GM12873 (cell line): ENCODE results near the gene PKM.

Source experiments
- CTCF ChIP-seq: IDR thresholded peaks from 2 replicates; pipeline ENCODE4 v1.5.1; 2012; ENCODE audit warnings: low read depth, mild to moderate bottlenecking, moderate library complexity, low read length, control low read depth; ENCODE audit not compliant: insufficient read depth; ENCODE audit errors: missing control alignments

The PKM gene

GRCh38 chr15:72239652-72240051, 8.7 kb upstream of the PKM start:
- no peak for TF ChIP-seq CTCF

- no peak for TF ChIP-seq CTCF
Measured at GRCh38 chr15:72238586-72238985, 7.6 kb upstream of the PKM start.

GRCh38 chr15:72237853-72238224, 6.8 kb upstream of the PKM start:
- TF ChIP-seq CTCF: no peak

- no peak for TF ChIP-seq CTCF
Measured at GRCh38 chr15:72237029-72237852, 6.3 kb upstream of the PKM start.

- no peak for TF ChIP-seq CTCF
Measured at GRCh38 chr15:72236381-72237003, 5.5 kb upstream of the PKM start.

GRCh38 chr15:72235298-72235697, 4.3 kb upstream of the PKM start:
- TF ChIP-seq CTCF: no peak

- no peak for TF ChIP-seq CTCF
Measured at GRCh38 chr15:72233769-72234168, 2.8 kb upstream of the PKM start.
